Measurements from ENCODE around the gene ADGRG6. TPM values are rescaled to one million over a fixed set of nuclear protein-coding genes. Genes with fewer than 3 reads are reported as not detected.

ADGRG6 gene
- total and polyA plus RNA-seq, 10 of the 15 experiments (the other 5 are each of a cell fraction or from before 2014, with no cell fraction given), result 0.01 to 0.24 (median 0.13) TPM; not detected in 7

DNA sequence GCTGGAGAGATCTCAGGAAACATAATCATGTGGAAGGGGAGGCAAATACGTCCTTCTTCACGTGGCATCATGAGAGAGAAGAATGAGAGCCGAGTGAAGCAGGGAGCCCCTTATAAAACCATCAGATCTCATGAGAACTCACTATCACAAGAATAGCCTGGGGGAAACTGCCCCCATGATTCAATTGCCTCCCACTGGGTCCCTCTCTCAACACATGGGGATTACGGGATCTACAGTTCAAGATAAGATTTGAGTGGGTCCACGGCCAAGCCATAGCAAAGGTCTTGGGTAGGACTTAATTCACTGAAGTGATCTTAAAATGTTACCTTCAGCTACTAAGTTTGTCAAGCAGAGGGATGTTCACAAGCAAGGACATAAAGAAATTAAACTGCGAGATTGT is 162.2 kb downstream of the ADGRG6 start:
- ChIA-PET POLR2A (no interaction called here), CTCF (no interaction called here), SMC1A (ENCODE audit: uncharacterized antibody, unreplicated experiment) (no interaction called here), RAD21 (ENCODE audit: unreplicated experiment) (no interaction called here)
- TF ChIP-seq BCLAF1 (IDR thresholded peaks at IDR 0.05) (no peak), YBX1 (IDR thresholded peaks at IDR 0.05) (no peak), STAT1 (conservative IDR thresholded peaks at IDR 0.05) (no peak), ZNF207 (IDR thresholded peaks at IDR 0.05; ENCODE audit: borderline replicate concordance) (no peak), ZBED1 (IDR thresholded peaks at IDR 0.05; ENCODE audit: borderline replicate concordance) (no peak), ZNF274 (IDR thresholded peaks at IDR 0.05; ENCODE audit: insufficient read depth, insufficient read length) (no peak), NR2F1 (conservative IDR thresholded peaks at IDR 0.05) (no peak), SMAD5 (IDR thresholded peaks at IDR 0.05; ENCODE audit: low read depth) (no peak), EED (IDR thresholded peaks at IDR 0.05; ENCODE audit: low read depth) (no peak), ZNF217 (IDR thresholded peaks at IDR 0.05) (no peak)
- TF ChIP-seq, protein P1, sequence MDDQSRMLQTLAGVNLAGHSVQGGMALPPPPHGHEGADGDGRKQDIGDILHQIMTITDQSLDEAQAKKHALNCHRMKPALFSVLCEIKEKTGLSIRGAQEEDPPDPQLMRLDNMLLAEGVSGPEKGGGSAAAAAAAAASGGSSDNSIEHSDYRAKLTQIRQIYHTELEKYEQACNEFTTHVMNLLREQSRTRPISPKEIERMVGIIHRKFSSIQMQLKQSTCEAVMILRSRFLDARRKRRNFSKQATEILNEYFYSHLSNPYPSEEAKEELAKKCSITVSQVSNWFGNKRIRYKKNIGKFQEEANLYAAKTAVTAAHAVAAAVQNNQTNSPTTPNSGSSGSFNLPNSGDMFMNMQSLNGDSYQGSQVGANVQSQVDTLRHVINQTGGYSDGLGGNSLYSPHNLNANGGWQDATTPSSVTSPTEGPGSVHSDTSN (IDR thresholded peaks at IDR 0.05; ENCODE audit: insufficient replicate concordance, low read depth, low read length), result no peak
- TF ChIP-seq, protein P2, sequence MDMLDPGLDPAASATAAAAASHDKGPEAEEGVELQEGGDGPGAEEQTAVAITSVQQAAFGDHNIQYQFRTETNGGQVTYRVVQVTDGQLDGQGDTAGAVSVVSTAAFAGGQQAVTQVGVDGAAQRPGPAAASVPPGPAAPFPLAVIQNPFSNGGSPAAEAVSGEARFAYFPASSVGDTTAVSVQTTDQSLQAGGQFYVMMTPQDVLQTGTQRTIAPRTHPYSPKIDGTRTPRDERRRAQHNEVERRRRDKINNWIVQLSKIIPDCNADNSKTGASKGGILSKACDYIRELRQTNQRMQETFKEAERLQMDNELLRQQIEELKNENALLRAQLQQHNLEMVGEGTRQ (IDR thresholded peaks at IDR 0.05; ENCODE audit: borderline replicate concordance, low read depth, low read length), result no peak
- TF ChIP-seq, protein P3, sequence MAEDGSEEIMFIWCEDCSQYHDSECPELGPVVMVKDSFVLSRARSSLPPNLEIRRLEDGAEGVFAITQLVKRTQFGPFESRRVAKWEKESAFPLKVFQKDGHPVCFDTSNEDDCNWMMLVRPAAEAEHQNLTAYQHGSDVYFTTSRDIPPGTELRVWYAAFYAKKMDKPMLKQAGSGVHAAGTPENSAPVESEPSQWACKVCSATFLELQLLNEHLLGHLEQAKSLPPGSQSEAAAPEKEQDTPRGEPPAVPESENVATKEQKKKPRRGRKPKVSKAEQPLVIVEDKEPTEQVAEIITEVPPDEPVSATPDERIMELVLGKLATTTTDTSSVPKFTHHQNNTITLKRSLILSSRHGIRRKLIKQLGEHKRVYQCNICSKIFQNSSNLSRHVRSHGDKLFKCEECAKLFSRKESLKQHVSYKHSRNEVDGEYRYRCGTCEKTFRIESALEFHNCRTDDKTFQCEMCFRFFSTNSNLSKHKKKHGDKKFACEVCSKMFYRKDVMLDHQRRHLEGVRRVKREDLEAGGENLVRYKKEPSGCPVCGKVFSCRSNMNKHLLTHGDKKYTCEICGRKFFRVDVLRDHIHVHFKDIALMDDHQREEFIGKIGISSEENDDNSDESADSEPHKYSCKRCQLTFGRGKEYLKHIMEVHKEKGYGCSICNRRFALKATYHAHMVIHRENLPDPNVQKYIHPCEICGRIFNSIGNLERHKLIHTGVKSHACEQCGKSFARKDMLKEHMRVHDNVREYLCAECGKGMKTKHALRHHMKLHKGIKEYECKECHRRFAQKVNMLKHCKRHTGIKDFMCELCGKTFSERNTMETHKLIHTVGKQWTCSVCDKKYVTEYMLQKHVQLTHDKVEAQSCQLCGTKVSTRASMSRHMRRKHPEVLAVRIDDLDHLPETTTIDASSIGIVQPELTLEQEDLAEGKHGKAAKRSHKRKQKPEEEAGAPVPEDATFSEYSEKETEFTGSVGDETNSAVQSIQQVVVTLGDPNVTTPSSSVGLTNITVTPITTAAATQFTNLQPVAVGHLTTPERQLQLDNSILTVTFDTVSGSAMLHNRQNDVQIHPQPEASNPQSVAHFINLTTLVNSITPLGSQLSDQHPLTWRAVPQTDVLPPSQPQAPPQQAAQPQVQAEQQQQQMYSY (CRISPR knock-in tag; IDR thresholded peaks at IDR 0.05), result no peak
- H3K36me3 ChIP-seq (ENCODE audit: control insufficient read depth in 2 of 2, insufficient read depth in 2 of 2, low read length in 1 of 2), result no peaks in the 10 kb centered on the region
- H3K4me3 ChIP-seq, result no peak overlapping the region
- 0% methylated on average over 6 of the region's 6 CpGs for WGBS (ENCODE audit: insufficient coverage, insufficient replicate concordance, low lambda C conversion rate, missing lambda C conversion rate)
- no peaks in the 10 kb centered on the region for H4K20me1 ChIP-seq (ENCODE audit: control insufficient read depth, insufficient read depth)
- intact Hi-C loops (cut with micrococcal nuclease; ENCODE audit: unreplicated experiment), result no loop called here
- H3K4me2 ChIP-seq (ENCODE audit: control insufficient read depth, insufficient read depth), result no peak overlapping the region
- in situ Hi-C loops (cut with MboI), result no loop called here
- ATAC-seq, result no peak
- BruUV-seq (replicated peaks), result no TSS peak
- H3K9ac ChIP-seq (ENCODE audit: control insufficient read depth, insufficient read depth, low read length), result no peak overlapping the region
- H3K79me2 ChIP-seq (ENCODE audit: control insufficient read depth, insufficient read depth, low read length), result no peaks in the 10 kb centered on the region
- no peaks in the 10 kb centered on the region for H3K27me3 ChIP-seq (replicated peaks in 1 of 2; ENCODE audit: control insufficient read depth in 2 of 2, insufficient read depth in 2 of 2, low read length in 1 of 2)
- no peaks in the 10 kb centered on the region for H3K4me1 ChIP-seq (ENCODE audit: control insufficient read depth, insufficient read depth, low read length)
- no peak for FAIRE-seq
- no peak overlapping the region for H3K27ac ChIP-seq (ENCODE audit: control insufficient read depth, insufficient read depth)
- H3K9me3 ChIP-seq (replicated peaks; ENCODE audit: control insufficient read depth, insufficient read depth, low read length), result no peaks in the 10 kb centered on the region
- no peak for DNase-seq (ENCODE audit: low read depth, low spot score)
- H2AFZ ChIP-seq (ENCODE audit: control insufficient read depth, low read depth, low read length), result no peak overlapping the region
